ENCODE data around the gene CCSER2.

CCSER2 gene

DNA sequence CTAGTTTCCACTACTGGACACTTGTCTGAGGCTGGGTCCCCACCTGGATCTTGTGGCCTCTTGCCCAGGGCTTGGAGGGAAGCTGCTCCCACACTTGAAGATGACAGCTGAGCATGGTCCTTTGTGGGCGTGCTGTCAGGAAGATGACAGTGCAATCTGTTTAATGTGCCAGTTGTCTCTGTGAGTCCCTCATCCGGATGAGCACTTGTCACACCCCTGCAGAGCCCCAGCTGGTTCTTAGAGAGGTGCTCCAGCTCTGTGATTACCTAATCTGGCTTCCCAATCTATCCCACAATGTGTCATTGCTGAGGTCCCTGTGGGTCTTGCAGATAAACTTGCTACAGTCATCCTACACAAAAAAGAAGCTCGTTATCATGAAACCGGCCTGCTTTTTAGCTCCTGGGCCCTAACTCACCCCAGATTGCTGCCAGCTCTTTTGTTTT lies 34.8 kb upstream of the CCSER2 start:
- ATAC-seq, result no peak
- TF ChIP-seq PPARA (CRISPR knock-in tag; IDR thresholded peaks at IDR 0.05; ENCODE audit: borderline replicate concordance) (no peak), TCF4 (CRISPR knock-in tag; IDR thresholded peaks at IDR 0.05; ENCODE audit: borderline replicate concordance) (no peak), TOX (CRISPR knock-in tag; IDR thresholded peaks at IDR 0.05; ENCODE audit: borderline replicate concordance) (no peak), CREB5 (CRISPR knock-in tag; IDR thresholded peaks at IDR 0.05; ENCODE audit: low read depth) (no peak), PATZ1 (CRISPR knock-in tag; IDR thresholded peaks at IDR 0.05; ENCODE audit: borderline replicate concordance) (no peak), ZC3H10 (CRISPR knock-in tag; IDR thresholded peaks at IDR 0.05) (no peak)

DNA sequence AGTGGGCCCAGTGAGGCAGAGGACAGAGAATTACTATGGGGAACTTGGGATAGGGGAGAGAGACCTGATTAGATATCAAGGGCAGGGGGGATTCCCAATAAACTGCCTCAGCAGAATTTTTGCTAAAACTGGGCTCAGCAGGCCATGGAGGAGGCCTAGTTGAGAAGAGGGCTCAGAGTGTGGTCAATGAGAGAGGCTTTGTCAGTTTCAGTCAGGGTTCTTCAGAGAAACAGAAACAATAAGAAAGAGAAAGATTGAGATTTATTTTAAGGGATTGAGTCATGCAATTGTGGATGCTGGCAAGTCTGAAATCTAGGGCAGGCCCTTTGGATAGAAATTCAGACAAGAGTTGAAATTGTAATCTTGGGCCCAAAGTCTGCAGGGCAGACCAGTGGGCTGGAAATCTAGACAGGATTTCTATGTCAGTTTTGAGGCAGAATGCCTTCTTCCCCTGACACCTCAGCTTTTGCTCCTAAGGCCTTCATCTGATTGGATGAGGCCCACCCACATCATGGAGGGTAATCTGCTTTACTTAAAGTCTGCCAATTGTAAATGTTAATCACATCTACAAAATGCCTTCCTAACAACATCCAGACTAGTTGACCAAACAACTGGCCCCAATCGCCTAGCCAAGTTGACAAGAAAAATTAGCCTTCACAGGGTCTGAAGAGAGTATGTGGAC lies 33.5 kb upstream of the CCSER2 start:
- ATAC-seq, result no peak
- no peak for TF ChIP-seq ISL1 (CRISPR knock-in tag; IDR thresholded peaks at IDR 0.05)
- no peak for TF ChIP-seq POU6F1 (CRISPR knock-in tag; IDR thresholded peaks at IDR 0.05; ENCODE audit: borderline replicate concordance, low read depth)
- TF ChIP-seq TOX (CRISPR knock-in tag; IDR thresholded peaks at IDR 0.05; ENCODE audit: borderline replicate concordance), result no peak
- TF ChIP-seq ZNF70 (CRISPR knock-in tag; IDR thresholded peaks at IDR 0.05), result no peak
- TF ChIP-seq ZC3H10 (CRISPR knock-in tag; IDR thresholded peaks at IDR 0.05), result no peak
- TF ChIP-seq TSHZ2 (CRISPR knock-in tag; IDR thresholded peaks at IDR 0.05), result no peak
- no peak for TF ChIP-seq TCF4 (CRISPR knock-in tag; IDR thresholded peaks at IDR 0.05; ENCODE audit: borderline replicate concordance)
- TF ChIP-seq, protein P1, sequence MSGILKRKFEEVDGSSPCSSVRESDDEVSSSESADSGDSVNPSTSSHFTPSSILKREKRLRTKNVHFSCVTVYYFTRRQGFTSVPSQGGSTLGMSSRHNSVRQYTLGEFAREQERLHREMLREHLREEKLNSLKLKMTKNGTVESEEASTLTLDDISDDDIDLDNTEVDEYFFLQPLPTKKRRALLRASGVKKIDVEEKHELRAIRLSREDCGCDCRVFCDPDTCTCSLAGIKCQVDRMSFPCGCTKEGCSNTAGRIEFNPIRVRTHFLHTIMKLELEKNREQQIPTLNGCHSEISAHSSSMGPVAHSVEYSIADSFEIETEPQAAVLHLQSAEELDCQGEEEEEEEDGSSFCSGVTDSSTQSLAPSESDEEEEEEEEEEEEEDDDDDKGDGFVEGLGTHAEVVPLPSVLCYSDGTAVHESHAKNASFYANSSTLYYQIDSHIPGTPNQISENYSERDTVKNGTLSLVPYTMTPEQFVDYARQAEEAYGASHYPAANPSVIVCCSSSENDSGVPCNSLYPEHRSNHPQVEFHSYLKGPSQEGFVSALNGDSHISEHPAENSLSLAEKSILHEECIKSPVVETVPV (CRISPR knock-in tag; IDR thresholded peaks at IDR 0.05), result no peak
- no peak for TF ChIP-seq CSDC2 (CRISPR knock-in tag; IDR thresholded peaks at IDR 0.05)
- no peak for TF ChIP-seq ESRRG (CRISPR knock-in tag; IDR thresholded peaks at IDR 0.05)
- TF ChIP-seq ZNF8 (CRISPR knock-in tag; IDR thresholded peaks at IDR 0.05), result no peak
- no peak for TF ChIP-seq PPARA (CRISPR knock-in tag; IDR thresholded peaks at IDR 0.05; ENCODE audit: borderline replicate concordance)
- TF ChIP-seq OSR1 (CRISPR knock-in tag; IDR thresholded peaks at IDR 0.05), result no peak
- TF ChIP-seq RARB (CRISPR knock-in tag; IDR thresholded peaks at IDR 0.05), result no peak
- TF ChIP-seq SNAI2 (CRISPR knock-in tag; IDR thresholded peaks at IDR 0.05), result no peak
- TF ChIP-seq GLIS3 (CRISPR knock-in tag; IDR thresholded peaks at IDR 0.05), result no peak
- no peak for TF ChIP-seq ZNF565 (CRISPR knock-in tag; conservative IDR thresholded peaks at IDR 0.05; ENCODE audit: low read depth)
- no peak for TF ChIP-seq ZFP30 (CRISPR knock-in tag; IDR thresholded peaks at IDR 0.05)
- no peak for TF ChIP-seq ARNTL (CRISPR knock-in tag; IDR thresholded peaks at IDR 0.05; ENCODE audit: borderline replicate concordance, low read depth)

Measured in SK-N-SH treated with all-trans-retinoic acid at 6 μM for 48 hours (cell line).